Measurements from ENCODE around the gene XKRX. TPM values are rescaled to one million over a fixed set of nuclear protein-coding genes. Genes with fewer than 3 reads are reported as not detected.

The XKRX gene
- total RNA-seq, 2 donors from 2014 or later: 0.36 to 0.85 TPM

GRCh38 chrX:100864657-100865391 lies 63.9 kb downstream of the XKRX start:
- intact Hi-C loops (cut with DNase I): no loop called here
- Histone ChIP-seq H3K9me3 (no peaks in the 10 kb centered on the region), H3K4me1 (replicated peaks) (no peaks in the 10 kb centered on the region), H3K36me3 (no peaks in the 10 kb centered on the region), H3K27me3 (replicated peaks; ENCODE audit: insufficient read depth) (no peaks in the 10 kb centered on the region), H3K4me3 (no peak overlapping the region), H3K27ac (no peak overlapping the region)
- WGBS: 68% methylated on average over 2 of the region's 2 CpGs
- TF ChIP-seq POLR2AphosphoS5 (IDR thresholded peaks at IDR 0.05): peak; percentile 12
- no peak for TF ChIP-seq POLR2A (IDR thresholded peaks at IDR 0.05)
- no peak for TF ChIP-seq CTCF (IDR thresholded peaks at IDR 0.05)
- no peak for DNase-seq (ENCODE audit: low spot score)

Other genes starting within 250 kb of the XKRX start
- 10 to 100 TPM; 25.7 to 39.3 TPM for gene SYTL4, start 196.8 kb downstream of the XKRX start, total RNA-seq
- 10 to 100 TPM; 13.5 to 38.2 TPM for gene CSTF2, start 108.5 kb downstream of the XKRX start, total RNA-seq
- gene NOX1, start 54.6 kb downstream of the XKRX start, total RNA-seq: under 1 TPM; 0.14 to 0.62 TPM
- gene ARL13A, start 40.8 kb upstream of the XKRX start, total RNA-seq: 1 to 10 TPM in 1 of 2 donors, not detected in 1; 1.2 TPM
- gene TRMT2B, start 123.2 kb upstream of the XKRX start, total RNA-seq: 10 to 100 TPM; 14.0 to 29.5 TPM
- gene TMEM35A, start 150.0 kb upstream of the XKRX start, total RNA-seq: 1 to 10 TPM; 3.6 to 7.8 TPM
- gene CENPI, start 169.3 kb upstream of the XKRX start, total RNA-seq: 1 to 10 TPM; 1.0 to 1.9 TPM

Data from prostate gland (tissue), 2 donors.